Measurements from ENCODE around the gene TMEFF2. TPM values are rescaled to one million over a fixed set of nuclear protein-coding genes. Genes with fewer than 3 reads are reported as not detected.

The TMEFF2 gene
- total and polyA plus RNA-seq, 2 donors (not counting 1 experiment from before 2014, with no cell fraction given): not detected

GRCh38 chr2:192202373-192202772 lies 7.6 kb upstream of the TMEFF2 start:
- peaks cover 11% of the 10 kb centered on the region for H3K27me3 Mint-ChIP-seq
- Histone ChIP-seq H2AFZ (ENCODE audit: insufficient read depth, low read depth, low read length, poor library complexity, severe bottlenecking) (no peak overlapping the region), H3K27me3 (replicated peaks in 1 of 4; ENCODE audit: control extremely low read depth in 1 of 4, control insufficient read depth in 3 of 4, insufficient read depth in 4 of 4, low read length in 3 of 4) (peaks cover 0 to 12% (median 3%) of the 10 kb centered on the region in 4 experiments), H3K36me3 (replicated peaks in 1 of 2; ENCODE audit: control extremely low read depth in 1 of 2, control insufficient read depth in 1 of 2, extremely low read depth in 1 of 2, insufficient read depth in 2 of 2, low read length in 1 of 2) (no peaks in the 10 kb centered on the region), H3K9ac (ENCODE audit: low read length) (no peak overlapping the region), H3K4me3 (ENCODE audit: control extremely low read depth in 1 of 5, extremely low read depth in 1 of 5, insufficient read depth in 1 of 5, low read depth in 2 of 5, low read length in 4 of 5) (no peak overlapping the region), H4K20me1 (ENCODE audit: control insufficient read depth, insufficient read depth, low read length, poor library complexity, severe bottlenecking) (no peaks in the 10 kb centered on the region), H3K79me2 (ENCODE audit: control insufficient read depth, insufficient read depth, low read length) (no peaks in the 10 kb centered on the region), H3K9me3 (ENCODE audit: control extremely low read depth in 1 of 3, control insufficient read depth in 2 of 3, insufficient read depth in 1 of 3, low read length in 2 of 3) (no peaks in the 10 kb centered on the region), H3K4me1 (ENCODE audit: control insufficient read depth in 2 of 2, insufficient read depth in 2 of 2, low read length in 2 of 2) (no peaks in the 10 kb centered on the region), H3K4me2 (replicated peaks; ENCODE audit: low read depth, low read length, poor library complexity, severe bottlenecking) (no peak overlapping the region), H3K27ac (ENCODE audit: low read length in 2 of 2) (no peak overlapping the region)
- intact Hi-C loops (cut with micrococcal nuclease): no loop called here
- TF ChIP-seq EZH2 (IDR thresholded peaks at IDR 0.05; ENCODE audit: borderline replicate concordance, insufficient read depth, low read depth, low read length, poor library complexity, severe bottlenecking) (no peak), CTCF (IDR thresholded peaks at IDR 0.05) (no peak)
- ATAC-seq (ENCODE audit: low read depth) (no peak), DNase-seq (no peak)
- H3K4me3 Mint-ChIP-seq: no peak overlapping the region
- 86% methylated on average over 1 of the region's 3 CpGs for WGBS (ENCODE audit: insufficient coverage)
- H3K27ac Mint-ChIP-seq: no peak overlapping the region
- CTCF ChIA-PET: no interaction called here
- H3K9me3 Mint-ChIP-seq (ENCODE audit: insufficient read depth): no peaks in the 10 kb centered on the region
- no peaks in the 10 kb centered on the region for H3K4me1 Mint-ChIP-seq
- POLR2A ChIA-PET: no interaction called here

- H3K27me3 ChIP-seq (replicated peaks in 1 of 4; ENCODE audit: control extremely low read depth in 1 of 4, control insufficient read depth in 3 of 4, insufficient read depth in 4 of 4, low read length in 3 of 4): peaks cover 0 to 24% (median 15%) of the 10 kb centered on the region in 4 experiments
- ChIA-PET CTCF (no interaction called here), POLR2A (no interaction called here)
- H3K4me1 ChIP-seq (ENCODE audit: control insufficient read depth in 2 of 2, insufficient read depth in 2 of 2, low read length in 2 of 2): peaks cover 6 to 8% of the 10 kb centered on the region in 2 donors
- Mint-ChIP-seq H3K27ac (no peak overlapping the region), H3K9me3 (ENCODE audit: insufficient read depth) (no peaks in the 10 kb centered on the region), H3K4me3 (no peak overlapping the region), H3K27me3 (peaks cover 20% of the 10 kb centered on the region), H3K4me1 (peaks cover 8% of the 10 kb centered on the region)
- ATAC-seq (ENCODE audit: low read depth): no peak
- no peak overlapping the region for H3K27ac ChIP-seq (ENCODE audit: low read length in 2 of 2)
- no peak overlapping the region for H3K9ac ChIP-seq (ENCODE audit: low read length)
- WGBS (ENCODE audit: insufficient coverage): no CpG with 5 or more reads among the region's 1 CpG
- no peak for DNase-seq
- H3K79me2 ChIP-seq (ENCODE audit: control insufficient read depth, insufficient read depth, low read length): no peaks in the 10 kb centered on the region
- H4K20me1 ChIP-seq (ENCODE audit: control insufficient read depth, insufficient read depth, low read length, poor library complexity, severe bottlenecking): no peaks in the 10 kb centered on the region
- intact Hi-C loops (cut with micrococcal nuclease): no loop called here
- no peak overlapping the region for H3K4me3 ChIP-seq (ENCODE audit: control extremely low read depth in 1 of 5, extremely low read depth in 1 of 5, insufficient read depth in 1 of 5, low read depth in 2 of 5, low read length in 4 of 5)
- H3K4me2 ChIP-seq (replicated peaks; ENCODE audit: low read depth, low read length, poor library complexity, severe bottlenecking): no peak overlapping the region
- H3K9me3 ChIP-seq (ENCODE audit: control extremely low read depth in 1 of 3, control insufficient read depth in 2 of 3, insufficient read depth in 1 of 3, low read length in 2 of 3): no peaks in the 10 kb centered on the region
- no peak for TF ChIP-seq CTCF (IDR thresholded peaks at IDR 0.05)
- no peak for TF ChIP-seq EZH2 (IDR thresholded peaks at IDR 0.05; ENCODE audit: borderline replicate concordance, insufficient read depth, low read depth, low read length, poor library complexity, severe bottlenecking)
- H2AFZ ChIP-seq (ENCODE audit: insufficient read depth, low read depth, low read length, poor library complexity, severe bottlenecking): no peak overlapping the region
- no peaks in the 10 kb centered on the region for H3K36me3 ChIP-seq (replicated peaks in 1 of 2; ENCODE audit: control extremely low read depth in 1 of 2, control insufficient read depth in 1 of 2, extremely low read depth in 1 of 2, insufficient read depth in 2 of 2, low read length in 1 of 2)
Observed at GRCh38 chr2:192201116-192201515, 6.4 kb upstream of the TMEFF2 start.

Measured in B cell (primary cell).